H9 (cell line): ENCODE results near the gene LHPP. TPM values are rescaled to one million over a fixed set of nuclear protein-coding genes. Genes with fewer than 3 reads are reported as not detected.

Experiments used
- DNase-seq: peaks from one replicate; pipeline ENCODE4 v3.0.0-alpha.2; 2017
- H2AFZ ChIP-seq: one replicate; pipeline ENCODE4 v1.6.1; 2013; ENCODE audit warnings: mild to moderate bottlenecking, low read length, control low read depth, moderate library complexity
- H2AK5ac ChIP-seq: 2 replicates; pipeline ENCODE4 v1.6.1; 2013; ENCODE audit warnings: low read length, control low read depth, mixed read lengths; ENCODE audit not compliant: insufficient read length
- H2BK120ac ChIP-seq: one replicate; pipeline ENCODE4 v1.6.1; 2013; ENCODE audit warnings: low read depth, mild to moderate bottlenecking, low read length, control low read depth, inconsistent platforms; ENCODE audit not compliant: poor library complexity, severe bottlenecking
- H2BK12ac ChIP-seq: 2 replicates; pipeline ENCODE4 v1.6.1; 2013; ENCODE audit warnings: low read length, control low read depth, mixed read lengths, low read depth; ENCODE audit not compliant: insufficient read length
- H2BK15ac ChIP-seq: 2 replicates; pipeline ENCODE4 v1.6.1; 2013; ENCODE audit warnings: low read depth, low read length, control low read depth
- H2BK20ac ChIP-seq: one replicate; pipeline ENCODE4 v1.6.1; 2013; ENCODE audit warnings: low read depth, mild to moderate bottlenecking, low read length, control low read depth, inconsistent platforms; ENCODE audit not compliant: poor library complexity, severe bottlenecking
- H2BK5ac ChIP-seq: 2 replicates; pipeline ENCODE4 v1.6.1; 2013; ENCODE audit warnings: low read length, control low read depth, mixed read lengths; ENCODE audit not compliant: insufficient read length
- H3K14ac ChIP-seq: 2 replicates; pipeline ENCODE4 v1.6.1; 2013; ENCODE audit warnings: low read length, control low read depth; ENCODE audit not compliant: insufficient read depth
- H3K18ac ChIP-seq: 2 replicates; pipeline ENCODE4 v1.6.1; 2013; ENCODE audit warnings: low read depth, mild to moderate bottlenecking, mixed read lengths, low read length, control low read depth; ENCODE audit not compliant: insufficient read length
- H3K23ac ChIP-seq: 2 replicates; pipeline ENCODE4 v1.6.1; 2013; ENCODE audit warnings: low read length, control low read depth, mixed read lengths, low read depth; ENCODE audit not compliant: insufficient read length
- H3K23me2 ChIP-seq: 2 replicates; pipeline ENCODE4 v1.6.1; 2013; ENCODE audit warnings: low read depth, mild to moderate bottlenecking, mixed read lengths, low read length, control low read depth; ENCODE audit not compliant: insufficient read length, poor library complexity, severe bottlenecking
- H3K27ac ChIP-seq: 2 replicates; pipeline ENCODE4 v1.5.1; 2013; ENCODE audit warnings: low read length, control low read depth, mixed read lengths, low read depth; ENCODE audit not compliant: insufficient read length
- H3K27me3 ChIP-seq: 2 replicates; pipeline ENCODE4 v1.6.1; 2013; ENCODE audit warnings: low read length, control low read depth, inconsistent platforms; ENCODE audit not compliant: insufficient read depth
- H3K4ac ChIP-seq: 2 replicates; pipeline ENCODE4 v1.6.1; 2013; ENCODE audit warnings: low read depth, mild to moderate bottlenecking, control low read depth, inconsistent platforms, low read length, moderate library complexity
- H3K4me1 ChIP-seq: 2 replicates; pipeline ENCODE4 v1.6.1; 2013; ENCODE audit warnings: low read length, control low read depth, inconsistent platforms; ENCODE audit not compliant: insufficient read depth
- H3K4me2 ChIP-seq: 2 replicates; pipeline ENCODE4 v1.6.1; 2013; ENCODE audit warnings: low read length, control low read depth, mixed read lengths; ENCODE audit not compliant: insufficient read length, insufficient read depth
- H3K56ac ChIP-seq: 2 replicates; pipeline ENCODE4 v1.6.1; 2013; ENCODE audit warnings: low read depth, mild to moderate bottlenecking, mixed read lengths, low read length, control low read depth; ENCODE audit not compliant: insufficient read length
- H3K79me1 ChIP-seq: 2 replicates; pipeline ENCODE4 v1.6.1; 2013; ENCODE audit warnings: low read depth, mild to moderate bottlenecking, moderate library complexity, low read length, control low read depth, inconsistent platforms; ENCODE audit not compliant: insufficient read depth, poor library complexity, severe bottlenecking
- H3K79me2 ChIP-seq: 2 replicates; pipeline ENCODE4 v1.6.1; 2013; ENCODE audit warnings: low read length, control low read depth, inconsistent platforms; ENCODE audit not compliant: insufficient read depth
- H3K9ac ChIP-seq: 2 replicates; pipeline ENCODE4 v1.6.1; 2013; ENCODE audit warnings: low read length, control low read depth, mixed read lengths; ENCODE audit not compliant: insufficient read length; ENCODE audit errors: extremely low read depth
- H3K9me3 ChIP-seq: one replicate; pipeline ENCODE4 v1.6.1; 2013; ENCODE audit warnings: low read depth, low read length, inconsistent platforms; ENCODE audit not compliant: control insufficient read depth
- H3T11ph ChIP-seq: one replicate; pipeline ENCODE4 v1.6.1; 2013; ENCODE audit warnings: mild to moderate bottlenecking, low read length, control low read depth, inconsistent platforms
- H4K20me1 ChIP-seq: one replicate; pipeline ENCODE4 v1.6.1; 2013; ENCODE audit not compliant: control insufficient read depth, insufficient read length, insufficient read depth
- H4K5ac ChIP-seq: 2 replicates; pipeline ENCODE4 v1.6.1; 2013; ENCODE audit warnings: low read depth, mild to moderate bottlenecking, mixed read lengths, low read length, control low read depth; ENCODE audit not compliant: insufficient read length
- H4K8ac ChIP-seq: replicated peaks from 2 replicates; pipeline ENCODE4 v1.6.1; 2013; ENCODE audit warnings: low read length, control low read depth, mixed read lengths, low read depth; ENCODE audit not compliant: insufficient read length
- H4K91ac ChIP-seq: 2 replicates; pipeline ENCODE4 v1.6.1; 2013; ENCODE audit warnings: low read depth, mild to moderate bottlenecking, moderate library complexity, mixed read lengths, low read length, control low read depth; ENCODE audit not compliant: insufficient read length
- H3K27ac Mint-ChIP-seq, 3 experiments: 2 replicates in 2 of 3; 3 replicates in 1 of 3; pipeline ENCODE4 v1.8.0; 2020 to 2021; ENCODE audit warnings: mixed read lengths in 3 of 3, mild to moderate bottlenecking in 1 of 3, moderate library complexity in 1 of 3
- H3K27me3 Mint-ChIP-seq: 2 replicates; pipeline ENCODE4 v1.8.0; 2021; ENCODE audit warnings: low read depth, mild to moderate bottlenecking, moderate library complexity, mixed read lengths
- H3K36me3 Mint-ChIP-seq, 3 experiments: 2 replicates in 2 of 3; 3 replicates in 1 of 3; pipeline ENCODE4 v1.8.0; 2020 to 2021; ENCODE audit warnings: low read depth in 3 of 3, mixed read lengths in 3 of 3; ENCODE audit not compliant: insufficient read depth in 1 of 3
- H3K4me1 Mint-ChIP-seq, 2 experiments: 2 replicates each; pipeline ENCODE4 v1.8.0; 2020; ENCODE audit warnings: mixed read lengths in 2 of 2
- H3K4me3 Mint-ChIP-seq, 2 experiments: 2 replicates in 1 of 2; 3 replicates in 1 of 2; pipeline ENCODE4 v1.8.0; 2020 to 2021; ENCODE audit warnings: mild to moderate bottlenecking in 2 of 2, mixed read lengths in 2 of 2, moderate library complexity in 1 of 2
- H3K9me3 Mint-ChIP-seq, 2 experiments: 2 replicates in 1 of 2; 3 replicates in 1 of 2; pipeline ENCODE4 v1.8.0; 2020; ENCODE audit warnings: mild to moderate bottlenecking in 2 of 2, mixed read lengths in 2 of 2, moderate library complexity in 1 of 2
- CTCF ChIP-seq: fragments of 200-600 bp; sonication (generic); conservative IDR thresholded peaks from 3 replicates; pipeline ENCODE4 v1.8.0; 2021; ENCODE audit warnings: antibody characterized with exemption, mild to moderate bottlenecking
- WGBS: extraction: QIAGEN DNeasy Blood & Tissue Kit; methylation state at CpG from one replicate; pipeline ENCODE4 v1.1.7; 2013; ENCODE audit warnings: missing lambda C conversion rate, low lambda C conversion rate, mixed read lengths; ENCODE audit not compliant: insufficient read length; ENCODE audit errors: extremely low coverage; 5-methylcytosine and 5-hydroxymethylcytosine counted together
- total RNA-seq: library from RNA; stranded (reverse); gene quantifications from 2 replicates; pipeline ENCODE4 v1.2.1, GENCODE V29; 2021

LHPP gene
- total RNA-seq, 1 experiment from 2014 or later = 29.6 TPM

DNA sequence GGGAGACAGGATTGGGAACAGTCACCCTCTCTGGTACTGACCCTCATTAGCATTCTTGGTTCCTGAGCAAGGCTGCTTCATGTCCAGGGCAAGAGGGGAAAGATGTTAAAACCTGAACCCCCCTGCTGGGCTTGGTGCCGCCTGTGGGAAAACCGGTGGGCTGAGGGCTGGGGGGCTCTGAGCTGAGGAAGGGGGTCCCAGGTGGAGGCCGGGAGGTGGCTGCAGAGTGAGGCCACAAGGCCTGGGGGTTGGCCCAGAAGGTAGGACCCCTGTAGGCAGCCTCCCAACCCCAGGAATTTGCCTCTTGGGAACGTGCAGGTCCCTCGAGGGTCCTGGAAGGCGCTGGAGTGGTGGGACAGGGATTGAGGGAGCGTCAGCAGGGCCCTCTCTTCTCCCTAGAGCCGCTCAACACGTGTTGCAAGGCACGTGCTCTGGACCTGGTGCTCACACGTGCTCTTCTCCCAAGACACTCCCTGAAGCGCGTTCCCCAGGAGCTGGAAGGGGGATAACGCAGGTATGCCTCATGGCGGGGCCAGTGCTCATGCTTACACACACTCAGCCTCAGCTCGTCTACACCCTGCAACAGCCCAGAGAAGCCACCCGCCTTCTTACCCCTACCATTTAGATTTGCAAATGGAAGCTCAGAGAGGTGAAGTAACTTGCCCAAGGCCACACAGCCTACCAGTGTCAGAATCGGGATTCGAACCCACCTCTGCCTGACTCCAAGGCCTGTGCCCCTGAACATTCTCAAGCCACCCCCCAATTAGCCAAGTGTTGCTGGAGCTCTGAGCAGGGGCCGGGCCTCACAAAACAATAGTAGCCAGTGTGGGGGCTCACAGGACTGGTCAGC, 64.4 kb downstream of the LHPP start:
- H3K14ac ChIP-seq = no peak overlapping the region
- no peak overlapping the region for H3K9ac ChIP-seq
- H2BK120ac ChIP-seq = no peak overlapping the region
- Mint-ChIP-seq H3K4me3 (no peak overlapping the region), H3K36me3 (no peaks in the 10 kb centered on the region), H3K9me3 (no peaks in the 10 kb centered on the region), H3K27ac (no peak overlapping the region), H3K27me3 (no peaks in the 10 kb centered on the region; the same call in 1 of the 2 replicates), H3K4me1 (peaks cover 5 to 32% of the 10 kb centered on the region in 2 experiments)
- no peaks in the 10 kb centered on the region for H3K27me3 ChIP-seq
- H3K4me1 ChIP-seq = no peaks in the 10 kb centered on the region
- H3K79me1 ChIP-seq = no peaks in the 10 kb centered on the region
- no peak overlapping the region for H3K4ac ChIP-seq
- no peaks in the 10 kb centered on the region for H3K79me2 ChIP-seq
- H3K23ac ChIP-seq = no peak overlapping the region
- H3K4me2 ChIP-seq = no peak overlapping the region
- H2AFZ ChIP-seq = no peak overlapping the region
- H3K23me2 ChIP-seq = no peaks in the 10 kb centered on the region
- H2BK5ac ChIP-seq = no peak overlapping the region
- no peak for DNase-seq
- H3T11ph ChIP-seq = no peak overlapping the region
- no peak overlapping the region for H2AK5ac ChIP-seq
- no peak overlapping the region for H4K5ac ChIP-seq
- WGBS = no CpG with 5 or more reads among the region's 20 CpGs
- H3K56ac ChIP-seq = no peak overlapping the region
- TF ChIP-seq CTCF = no peak
- H4K91ac ChIP-seq = no peak overlapping the region
- no peaks in the 10 kb centered on the region for H3K9me3 ChIP-seq
- H3K18ac ChIP-seq = no peak overlapping the region
- H2BK20ac ChIP-seq = no peak overlapping the region
- no peak overlapping the region for H4K8ac ChIP-seq
- no peaks in the 10 kb centered on the region for H4K20me1 ChIP-seq
- H2BK15ac ChIP-seq = no peak overlapping the region
- no peak overlapping the region for H2BK12ac ChIP-seq
- no peak overlapping the region for H3K27ac ChIP-seq
